H1 (cell line): ENCODE measurements around the gene CHPF2. TPM values are rescaled to one million over a fixed set of nuclear protein-coding genes. Genes with fewer than 3 reads are reported as not detected.

Source experiments
- CTCF ChIA-PET: fragments of 300-600 bp; sonication (Branson Sonifier 250); formaldehyde crosslinking; loops from one replicate; lab custom pipeline; 2021; ENCODE audit not compliant: partially characterized antibody; lab: Charles Lee
- POLR2A ChIA-PET: fragments of 300-600 bp; sonication (Branson Sonifier 250); formaldehyde crosslinking; loops from one replicate; lab custom pipeline; 2021; ENCODE audit warnings: inconsistent platforms; ENCODE audit not compliant: partially characterized antibody; lab: Charles Lee
- DNase-seq, 2 experiments: peaks; one replicate each; pipeline versions ENCODE4 v3.0.0 to v3.0.0-alpha.2; 2010 to 2022; ENCODE audit warnings: low spot score in 2 of 2, low read depth in 1 of 2, mixed read lengths in 1 of 2
- FAIRE-seq: peaks from 2 replicates; lab custom pipeline; 2011; peaks lifted over from hg19 to GRCh38; lab: Jason Lieb, UNC
- H2AFZ ChIP-seq: 2 replicates; pipeline ENCODE4 v1.8.1; 2012; ENCODE audit warnings: low read length, inconsistent platforms
- H2AK5ac ChIP-seq: 2 replicates; pipeline ENCODE4 v1.6.1; 2013; ENCODE audit warnings: low read depth, low read length
- H2BK120ac ChIP-seq: replicated peaks from 2 replicates; pipeline ENCODE3; 2013; ENCODE audit warnings: low read depth, low read length, inconsistent platforms
- H2BK12ac ChIP-seq: 2 replicates; pipeline ENCODE4 v1.6.1; 2013; ENCODE audit warnings: low read depth, low read length
- H2BK15ac ChIP-seq: 2 replicates; pipeline ENCODE4 v1.6.1; 2013; ENCODE audit warnings: low read length
- H2BK20ac ChIP-seq: 2 replicates; pipeline ENCODE4 v1.6.1; 2013; ENCODE audit warnings: low read length
- H2BK5ac ChIP-seq: 2 replicates; pipeline ENCODE4 v1.6.1; 2013; ENCODE audit warnings: low read depth, low read length
- H3K14ac ChIP-seq: 2 replicates; pipeline ENCODE4 v1.6.1; 2013; ENCODE audit warnings: inconsistent platforms; ENCODE audit not compliant: insufficient read length
- H3K18ac ChIP-seq: 2 replicates; pipeline ENCODE4 v1.6.1; 2013; ENCODE audit warnings: low read length; ENCODE audit errors: extremely low read depth
- H3K23ac ChIP-seq: 2 replicates; pipeline ENCODE4 v1.6.1; 2013; ENCODE audit warnings: inconsistent platforms; ENCODE audit not compliant: insufficient read length
- H3K23me2 ChIP-seq: 2 replicates; pipeline ENCODE4 v1.6.1; 2013; ENCODE audit warnings: low read depth, low read length
- H3K27ac ChIP-seq: 2 replicates; pipeline ENCODE4 v1.6.1; 2011; ENCODE audit warnings: low read depth, low read length, inconsistent platforms
- H3K27me3 ChIP-seq, 4 experiments: replicated peaks in 1 of 4; 1 replicate in 1 of 4; 2 replicates in 3 of 4; pipeline versions ENCODE4 v1.6.1 to v1.8.1; 2011 to 2013; ENCODE audit warnings: low read length in 3 of 4, mild to moderate bottlenecking in 3 of 4, inconsistent platforms in 2 of 4, mixed read lengths in 2 of 4, moderate library complexity in 1 of 4; ENCODE audit not compliant: control insufficient read depth in 3 of 4, insufficient read depth in 3 of 4; ENCODE audit errors: extremely low read depth in 1 of 4
- H3K36me3 ChIP-seq, 4 experiments: 2 replicates each; pipeline versions ENCODE4 v1.6.1 to v1.8.1; 2011 to 2013; ENCODE audit warnings: mild to moderate bottlenecking in 4 of 4, low read length in 3 of 4, moderate library complexity in 2 of 4, control low read depth in 1 of 4, inconsistent platforms in 1 of 4; ENCODE audit not compliant: insufficient read depth in 4 of 4, control insufficient read depth in 2 of 4
- H3K4ac ChIP-seq: replicated peaks from 2 replicates; pipeline ENCODE3; 2013; ENCODE audit warnings: low read length, low read depth, mixed read lengths, inconsistent platforms; ENCODE audit not compliant: insufficient read length
- H3K4me1 ChIP-seq, 4 experiments: replicated peaks in 1 of 4; 1 replicate in 1 of 4; 2 replicates in 3 of 4; pipeline versions ENCODE4 v1.6.1 to v1.8.1; 2011 to 2013; ENCODE audit warnings: low read length in 3 of 4, inconsistent platforms in 2 of 4, mixed read lengths in 1 of 4; ENCODE audit not compliant: insufficient read depth in 4 of 4, control insufficient read depth in 3 of 4
- H3K4me2 ChIP-seq, 2 experiments: 2 replicates each; pipeline versions ENCODE4 v1.6.1 to v1.8.1; 2011 to 2013; ENCODE audit warnings: low read depth in 2 of 2, low read length in 2 of 2, control low read depth in 1 of 2, inconsistent platforms in 1 of 2, mild to moderate bottlenecking in 1 of 2; ENCODE audit not compliant: insufficient read depth in 1 of 2
- H3K4me3 ChIP-seq, 4 experiments: fragments of 200-600, 300-600 bp in 1 of 4; sonication (generic), shearing (Covaris generic), sonication (Bioruptor Twin) in 1 of 4; 2 replicates each; pipeline versions ENCODE4 v1.5.1 to v1.8.1; 2011 to 2016; ENCODE audit warnings: low read length in 4 of 4, low read depth in 3 of 4, control low read depth in 2 of 4, inconsistent platforms in 2 of 4, mild to moderate bottlenecking in 2 of 4, mixed read lengths in 1 of 4, moderate library complexity in 1 of 4; ENCODE audit not compliant: insufficient read depth in 2 of 4; ENCODE audit errors: extremely low read depth in 1 of 4
- H3K56ac ChIP-seq: replicated peaks from 2 replicates; pipeline ENCODE3; 2013; ENCODE audit warnings: low read depth, mild to moderate bottlenecking, mixed read lengths, low read length, inconsistent platforms; ENCODE audit not compliant: insufficient read length
- H3K79me1 ChIP-seq: 2 replicates; pipeline ENCODE4 v1.6.1; 2013; ENCODE audit warnings: low read depth, low read length, control low read depth
- H3K79me2 ChIP-seq, 2 experiments: 2 replicates each; pipeline versions ENCODE4 v1.6.1 to v1.8.1; 2012 to 2013; ENCODE audit warnings: low read length in 2 of 2, mild to moderate bottlenecking in 2 of 2, inconsistent platforms in 1 of 2; ENCODE audit not compliant: insufficient read depth in 2 of 2, control insufficient read depth in 1 of 2
- H3K9ac ChIP-seq, 4 experiments: replicated peaks in 1 of 4; 1 replicate in 1 of 4; 2 replicates in 3 of 4; pipeline versions ENCODE4 v1.6.1 to v1.8.1; 2011 to 2013; ENCODE audit warnings: low read depth in 3 of 4, low read length in 3 of 4, control low read depth in 2 of 4, mild to moderate bottlenecking in 2 of 4, moderate library complexity in 2 of 4, inconsistent platforms in 1 of 4; ENCODE audit errors: extremely low read depth in 1 of 4
- H3K9me3 ChIP-seq, 2 experiments: 2 replicates each; pipeline versions ENCODE4 v1.6.1 to v1.8.1; 2012 to 2013; ENCODE audit warnings: mild to moderate bottlenecking in 2 of 2, moderate library complexity in 2 of 2, control low read depth in 1 of 2, inconsistent platforms in 1 of 2, low read depth in 1 of 2, low read length in 1 of 2, mixed read lengths in 1 of 2; ENCODE audit not compliant: insufficient read depth in 2 of 2
- H4K20me1 ChIP-seq, 2 experiments: replicated peaks in 1 of 2; 2 replicates each; pipeline versions ENCODE3 to v1.8.1; 2011 to 2013; ENCODE audit warnings: inconsistent platforms in 2 of 2, low read length in 2 of 2, mild to moderate bottlenecking in 1 of 2; ENCODE audit not compliant: insufficient read depth in 2 of 2, control insufficient read depth in 1 of 2
- H4K5ac ChIP-seq: 2 replicates; pipeline ENCODE4 v1.6.1; 2013; ENCODE audit warnings: low read length, low read depth, mixed read lengths, inconsistent platforms; ENCODE audit not compliant: insufficient read length
- H4K8ac ChIP-seq: 2 replicates; pipeline ENCODE4 v1.8.0; 2013; ENCODE audit warnings: mild to moderate bottlenecking, moderate library complexity, low read length, inconsistent platforms; ENCODE audit not compliant: insufficient read depth; ENCODE audit errors: extremely low read depth
- H4K91ac ChIP-seq: replicated peaks from 2 replicates; pipeline ENCODE3; 2013; ENCODE audit warnings: low read length, mixed read lengths, inconsistent platforms; ENCODE audit not compliant: insufficient read length
- CHD2 ChIP-seq: IDR thresholded peaks from 2 replicates; pipeline ENCODE4 v1.6.1; 2012; ENCODE audit warnings: low read length, improper control_type of control experiment
- HDAC6 ChIP-seq: IDR thresholded peaks from one replicate; pipeline ENCODE4 v1.7.1; 2012; ENCODE audit warnings: low read depth, mild to moderate bottlenecking, inconsistent platforms, low read length, moderate library complexity
- WGBS, 2 experiments: shearing (Covaris generic) in 1 of 2; methylation state at CpG; one replicate each; pipeline versions ENCODE4 v1.1.6 to v1.1.7; 2013 to 2015; ENCODE audit warnings: low lambda C conversion rate in 2 of 2, mixed read lengths in 2 of 2, inconsistent platforms in 1 of 2, low coverage in 1 of 2, missing lambda C conversion rate in 1 of 2; ENCODE audit not compliant: insufficient replicate concordance in 2 of 2, insufficient coverage in 1 of 2, insufficient read length in 1 of 2; ENCODE audit errors: extremely low coverage in 1 of 2, missing lambda C conversion rate in 1 of 2; 5-methylcytosine and 5-hydroxymethylcytosine counted together
- polyA plus RNA-seq, 7 experiments: library from polyadenylated mRNA; depleted of rRNA in 3 of 7; stranded (reverse) in 5 of 7; unstranded in 2 of 7; fragments of >200 nt in 5 of 7; fragments of 200-250 nt in 2 of 7; gene quantifications; 1 replicate in 5 of 7; 2 replicates in 1 of 7; 4 replicates in 1 of 7; pipeline versions ENCODE4 v1.2.1 to v1.2.3, GENCODE V29; 2011 to 2013; ENCODE audit warnings: missing spikeins in 2 of 7, mixed read lengths in 2 of 7
- total RNA-seq: library from RNA; stranded (reverse); fragmentation: NEBNext Ultra II Directional; extraction: Animal tissue kit (Norgen Biotek cat#: 25700); gene quantifications from 2 replicates; pipeline ENCODE4 v1.2.1, GENCODE V29; 2021
- TF ChIP-seq, protein P1 (sequence below): IDR thresholded peaks from 2 replicates; pipeline ENCODE4 v1.6.1; 2011; ENCODE audit warnings: low read length, improper control_type of control experiment

Gene CHPF2
- total and polyA plus RNA-seq, 2 of the 8 experiments (the other 6 are each of a cell fraction or from before 2014, with no cell fraction given): 14.4 to 20.6 TPM

DNA sequence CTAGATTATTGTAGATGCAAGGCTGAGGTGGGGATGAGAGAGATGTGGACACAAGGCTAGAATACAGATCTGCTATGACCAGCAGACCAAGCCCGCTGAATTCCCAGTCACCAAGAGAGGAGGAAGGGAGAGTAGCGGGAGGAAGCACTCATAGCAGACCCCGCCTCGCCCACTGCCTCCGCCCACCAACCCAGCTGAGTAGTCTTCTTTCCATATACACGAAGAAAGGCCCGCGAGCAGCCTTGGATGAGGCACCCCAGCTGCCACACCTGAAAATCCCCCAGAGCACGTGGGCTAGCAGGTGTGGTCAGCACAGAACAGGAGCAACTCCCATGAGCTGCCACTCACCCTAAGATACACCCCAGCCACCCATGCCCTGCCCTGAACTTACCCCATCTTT is 14.1 kb upstream of the CHPF2 start:
- Histone ChIP-seq H3K27ac (no peak overlapping the region), H2BK120ac (no peak overlapping the region), H2AFZ (no peak overlapping the region), H3K27me3 (no peaks in the 10 kb centered on the region), H4K91ac (no peak overlapping the region), H4K8ac (no peak overlapping the region; the same call in 1 of the 2 replicates), H3K23me2 (no peaks in the 10 kb centered on the region), H4K20me1 (peaks cover 0 to 4% of the 10 kb centered on the region in 2 experiments), H3K4me3 (no peak overlapping the region), H2AK5ac (no peak overlapping the region), H3K9ac (no peak overlapping the region), H3K4me2 (no peak overlapping the region), H3K14ac (no peak overlapping the region), H3K9me3 (no peaks in the 10 kb centered on the region), H3K23ac (no peak overlapping the region), H4K5ac (no peak overlapping the region), H3K79me1 (no peaks in the 10 kb centered on the region), H2BK12ac (no peak overlapping the region), H3K36me3 (peaks cover 37 to 87% (median 73%) of the 10 kb centered on the region in 4 experiments), H2BK5ac (no peak overlapping the region), H3K79me2 (no peaks in the 10 kb centered on the region), H3K56ac (no peak overlapping the region), H3K4ac (no peak overlapping the region), H3K18ac (no peak overlapping the region), H2BK15ac (no peak overlapping the region), H2BK20ac (no peak overlapping the region), H3K4me1 (no peaks in the 10 kb centered on the region)
- 97% methylated on average over 9 of the region's 9 CpGs; no CpG with 5 or more reads in 1 of the 2 experiments for WGBS, 2 experiments
- CTCF ChIA-PET: interaction anchor here (0.7 to 3.4 kb wide), 6 partner anchors 8 to 92 kb away, joined by 3 to 20 read pairs (median 4); partner anchors contain the start of gene ABCF2
- TF ChIP-seq, protein P1, sequence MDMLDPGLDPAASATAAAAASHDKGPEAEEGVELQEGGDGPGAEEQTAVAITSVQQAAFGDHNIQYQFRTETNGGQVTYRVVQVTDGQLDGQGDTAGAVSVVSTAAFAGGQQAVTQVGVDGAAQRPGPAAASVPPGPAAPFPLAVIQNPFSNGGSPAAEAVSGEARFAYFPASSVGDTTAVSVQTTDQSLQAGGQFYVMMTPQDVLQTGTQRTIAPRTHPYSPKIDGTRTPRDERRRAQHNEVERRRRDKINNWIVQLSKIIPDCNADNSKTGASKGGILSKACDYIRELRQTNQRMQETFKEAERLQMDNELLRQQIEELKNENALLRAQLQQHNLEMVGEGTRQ: no peak
- no peak for TF ChIP-seq HDAC6
- TF ChIP-seq CHD2: no peak
- no peak for FAIRE-seq
- no peak for DNase-seq
- POLR2A ChIA-PET: interaction anchor here (1.4 kb wide), 1 partner anchor 89 kb away, joined by 3 read pairs; no protein-coding TSS in a partner anchor
